HepG2 (cell line): ENCODE data around the gene NRBP1. TPM values are rescaled to one million over a fixed set of nuclear protein-coding genes. Genes with fewer than 3 reads are reported as not detected.

Experiments used
- ISX ChIP-seq: sonication (generic); formaldehyde crosslinking; conservative IDR thresholded peaks from 2 replicates; pipeline ENCODE4 v1.5.0; 2020; ENCODE audit warnings: missing genetic modification reagents
- KDM5A ChIP-seq: fragments of 200-600 bp; sonication (generic); IDR thresholded peaks from 2 replicates; pipeline ENCODE4 v1.7.0; 2018; ENCODE audit warnings: antibody characterized with exemption, mild to moderate bottlenecking, low read length, borderline replicate concordance
- POLR2AphosphoS2 ChIP-seq: IDR thresholded peaks from 2 replicates; pipeline ENCODE4 v1.6.1; 2011; ENCODE audit warnings: low read depth, low read length, improper control_type of control experiment
- SNAPC4 ChIP-seq: sonication (generic); formaldehyde crosslinking; IDR thresholded peaks from 2 replicates; pipeline ENCODE4 v1.4.0; 2020; ENCODE audit warnings: mild to moderate bottlenecking, missing genetic modification reagents
- THAP9 ChIP-seq: sonication (generic); formaldehyde crosslinking; IDR thresholded peaks from 2 replicates; pipeline ENCODE4; 2020; ENCODE audit warnings: missing genetic modification reagents, mild to moderate bottlenecking, borderline replicate concordance
- ZFP1 ChIP-seq: IDR thresholded peaks from 2 replicates; pipeline ENCODE4 v1.6.1; 2016
- ZNF292 ChIP-seq: sonication (generic); formaldehyde crosslinking; IDR thresholded peaks from 2 replicates; pipeline ENCODE4 v1.8.1; 2022; ENCODE audit warnings: mild to moderate bottlenecking, low read depth, missing genetic modification reagents, borderline replicate concordance
- polyA plus RNA-seq, 8 experiments: library from polyadenylated mRNA; depleted of rRNA in 3 of 8; stranded (reverse) in 7 of 8; unstranded in 1 of 8; fragments of >200 nt; fragmentation: Illumina TruSeq in 4 of 8; extraction: Trizol in 4 of 8; gene quantifications; 2 replicates each; pipeline versions ENCODE4 v1.2.1 to v1.2.3, GENCODE V29; 2011 to 2016; ENCODE audit warnings: low read depth in 4 of 8, missing spikeins in 1 of 8, mixed read lengths in 1 of 8; ENCODE audit not compliant: insufficient read depth in 1 of 8
- total RNA-seq, 5 experiments: library from RNA; depleted of rRNA; stranded (reverse); fragments of >200 nt; fragmentation: Illumina TruSeq; extraction: Trizol; gene quantifications; 2 replicates each; pipeline ENCODE4 v1.2.3, GENCODE V29; 2016; ENCODE audit warnings: low read depth in 1 of 5
- TF ChIP-seq, protein P1 (sequence below): sonication (generic); formaldehyde crosslinking; IDR thresholded peaks from 2 replicates; pipeline ENCODE4 v1.9.0; 2021; ENCODE audit warnings: mild to moderate bottlenecking, missing genetic modification reagents

The NRBP1 gene
- total and polyA plus RNA-seq, 2 of the 13 experiments (the other 11 are each of a cell fraction or from before 2014, with no cell fraction given), result 165 to 240 TPM

DNA sequence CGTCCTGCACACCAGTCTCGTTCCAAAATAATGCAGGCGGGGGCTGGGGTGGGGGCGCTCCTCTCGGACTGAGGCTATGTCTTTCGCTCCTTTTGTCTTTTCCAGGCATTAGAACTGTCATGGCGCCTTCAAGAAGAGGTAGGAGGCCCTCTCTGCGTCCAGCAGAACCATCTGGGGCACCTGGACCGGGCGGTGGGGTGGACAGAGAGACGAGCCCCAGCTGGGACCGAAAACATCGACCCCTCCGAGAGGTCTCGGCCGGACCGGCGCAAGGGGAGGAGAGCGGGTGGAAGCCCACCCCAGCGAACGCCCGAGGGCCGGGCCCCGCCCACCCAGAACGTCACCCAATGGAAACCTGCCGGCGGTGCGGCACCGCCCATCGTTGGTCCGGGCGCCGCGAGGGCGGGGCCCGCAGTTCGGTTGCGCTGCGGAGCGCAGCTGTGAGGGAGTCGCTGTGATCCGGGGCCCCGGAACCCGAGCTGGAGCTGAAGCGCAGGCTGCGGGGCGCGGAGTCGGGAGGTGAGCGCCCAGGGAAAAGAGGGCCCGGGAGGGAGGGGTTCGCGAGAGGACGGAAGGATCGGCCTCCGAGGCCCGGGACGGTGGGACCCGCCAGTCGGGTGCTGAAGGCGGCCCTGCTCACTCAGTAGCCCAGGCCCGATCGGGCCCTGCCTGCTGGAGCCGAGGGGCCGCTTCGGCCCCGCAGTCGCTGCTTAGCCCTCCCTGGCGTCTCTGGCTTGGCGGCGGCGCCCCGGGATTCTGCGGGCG is at the start of gene NRBP1 (continued):
- TF ChIP-seq, protein P1, sequence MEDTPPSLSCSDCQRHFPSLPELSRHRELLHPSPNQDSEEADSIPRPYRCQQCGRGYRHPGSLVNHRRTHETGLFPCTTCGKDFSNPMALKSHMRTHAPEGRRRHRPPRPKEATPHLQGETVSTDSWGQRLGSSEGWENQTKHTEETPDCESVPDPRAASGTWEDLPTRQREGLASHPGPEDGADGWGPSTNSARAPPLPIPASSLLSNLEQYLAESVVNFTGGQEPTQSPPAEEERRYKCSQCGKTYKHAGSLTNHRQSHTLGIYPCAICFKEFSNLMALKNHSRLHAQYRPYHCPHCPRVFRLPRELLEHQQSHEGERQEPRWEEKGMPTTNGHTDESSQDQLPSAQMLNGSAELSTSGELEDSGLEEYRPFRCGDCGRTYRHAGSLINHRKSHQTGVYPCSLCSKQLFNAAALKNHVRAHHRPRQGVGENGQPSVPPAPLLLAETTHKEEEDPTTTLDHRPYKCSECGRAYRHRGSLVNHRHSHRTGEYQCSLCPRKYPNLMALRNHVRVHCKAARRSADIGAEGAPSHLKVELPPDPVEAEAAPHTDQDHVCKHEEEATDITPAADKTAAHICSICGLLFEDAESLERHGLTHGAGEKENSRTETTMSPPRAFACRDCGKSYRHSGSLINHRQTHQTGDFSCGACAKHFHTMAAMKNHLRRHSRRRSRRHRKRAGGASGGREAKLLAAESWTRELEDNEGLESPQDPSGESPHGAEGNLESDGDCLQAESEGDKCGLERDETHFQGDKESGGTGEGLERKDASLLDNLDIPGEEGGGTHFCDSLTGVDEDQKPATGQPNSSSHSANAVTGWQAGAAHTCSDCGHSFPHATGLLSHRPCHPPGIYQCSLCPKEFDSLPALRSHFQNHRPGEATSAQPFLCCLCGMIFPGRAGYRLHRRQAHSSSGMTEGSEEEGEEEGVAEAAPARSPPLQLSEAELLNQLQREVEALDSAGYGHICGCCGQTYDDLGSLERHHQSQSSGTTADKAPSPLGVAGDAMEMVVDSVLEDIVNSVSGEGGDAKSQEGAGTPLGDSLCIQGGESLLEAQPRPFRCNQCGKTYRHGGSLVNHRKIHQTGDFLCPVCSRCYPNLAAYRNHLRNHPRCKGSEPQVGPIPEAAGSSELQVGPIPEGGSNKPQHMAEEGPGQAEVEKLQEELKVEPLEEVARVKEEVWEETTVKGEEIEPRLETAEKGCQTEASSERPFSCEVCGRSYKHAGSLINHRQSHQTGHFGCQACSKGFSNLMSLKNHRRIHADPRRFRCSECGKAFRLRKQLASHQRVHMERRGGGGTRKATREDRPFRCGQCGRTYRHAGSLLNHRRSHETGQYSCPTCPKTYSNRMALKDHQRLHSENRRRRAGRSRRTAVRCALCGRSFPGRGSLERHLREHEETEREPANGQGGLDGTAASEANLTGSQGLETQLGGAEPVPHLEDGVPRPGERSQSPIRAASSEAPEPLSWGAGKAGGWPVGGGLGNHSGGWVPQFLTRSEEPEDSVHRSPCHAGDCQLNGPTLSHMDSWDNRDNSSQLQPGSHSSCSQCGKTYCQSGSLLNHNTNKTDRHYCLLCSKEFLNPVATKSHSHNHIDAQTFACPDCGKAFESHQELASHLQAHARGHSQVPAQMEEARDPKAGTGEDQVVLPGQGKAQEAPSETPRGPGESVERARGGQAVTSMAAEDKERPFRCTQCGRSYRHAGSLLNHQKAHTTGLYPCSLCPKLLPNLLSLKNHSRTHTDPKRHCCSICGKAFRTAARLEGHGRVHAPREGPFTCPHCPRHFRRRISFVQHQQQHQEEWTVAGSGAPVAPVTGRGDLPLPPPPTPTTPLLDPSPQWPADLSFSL, result no peak
- TF ChIP-seq KDM5A (peak; percentile 78), ZFP1 (CRISPR knock-in tag) (0 out of 2 replicates have a peak, but pooled peaks have one; percentile 67), ZNF292 (CRISPR knock-in tag) (no peak; the same call in 1 of the 2 replicates), POLR2AphosphoS2 (peak; percentile 86), SNAPC4 (CRISPR knock-in tag) (peak; percentile 55), THAP9 (CRISPR knock-in tag) (peak; percentile 88), ISX (CRISPR knock-in tag) (0 out of 2 replicates have a peak, but pooled peaks have one; percentile 21)
